Measurements from ENCODE around the gene PFKL.
"Not testable (repeated sequence)": the region's sequence is repeated elsewhere in the genome, so short reads cannot be mapped to it uniquely, and the experiment has no call there.

Gene PFKL

GRCh38 chr21:44279354-44280260 lies 20.2 kb upstream of the PFKL start:
- DNase-seq, result no peak

DNA sequence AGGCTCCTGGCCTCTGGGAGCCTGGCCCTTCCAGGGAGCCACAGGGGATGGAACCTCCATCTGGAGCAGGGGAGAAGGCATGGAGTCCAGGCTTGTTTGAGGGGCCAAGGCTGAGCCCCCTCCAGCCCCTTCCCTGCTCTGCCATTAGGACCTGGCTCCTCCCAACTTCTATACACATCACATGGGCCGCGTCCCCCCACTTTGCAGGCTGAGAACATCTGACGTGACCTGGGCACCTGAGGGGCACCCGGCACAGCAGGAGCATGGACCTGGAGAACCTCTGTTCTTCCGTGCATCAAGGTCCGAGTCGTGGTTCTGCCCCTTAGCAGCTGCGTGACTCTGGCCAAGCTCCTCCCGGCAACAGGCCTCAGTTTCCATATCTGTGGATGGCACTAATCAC lies 18.1 kb upstream of the PFKL start:
- DNase-seq, result no peak

- no peak for DNase-seq
Observed at GRCh38 chr21:44282370-44282769, 17.5 kb upstream of the PFKL start.

GRCh38 chr21:44283211-44283785 lies 16.6 kb upstream of the PFKL start:
- DNase-seq, result not testable (repeated sequence)

DNA sequence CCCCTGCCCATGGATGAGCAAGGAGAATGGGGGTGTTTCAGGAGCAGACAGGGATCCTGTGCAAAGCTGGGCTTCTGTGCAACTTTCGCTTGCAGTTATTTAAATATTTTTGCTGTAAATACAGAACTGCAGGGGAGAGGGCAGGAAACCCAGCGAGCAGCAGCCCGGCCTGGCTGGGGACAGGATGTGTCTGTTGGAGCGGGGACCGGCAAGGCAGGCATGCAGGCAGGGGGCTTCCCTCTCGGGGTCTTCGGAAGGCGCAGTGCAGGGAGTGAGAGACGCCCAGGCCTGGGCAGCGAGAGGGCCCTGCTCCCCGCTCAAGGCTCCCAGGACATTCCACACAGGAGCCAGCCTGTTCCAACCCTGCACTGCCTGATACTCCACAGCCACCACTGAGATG lies 15.9 kb upstream of the PFKL start:
- no peak for DNase-seq

DNA sequence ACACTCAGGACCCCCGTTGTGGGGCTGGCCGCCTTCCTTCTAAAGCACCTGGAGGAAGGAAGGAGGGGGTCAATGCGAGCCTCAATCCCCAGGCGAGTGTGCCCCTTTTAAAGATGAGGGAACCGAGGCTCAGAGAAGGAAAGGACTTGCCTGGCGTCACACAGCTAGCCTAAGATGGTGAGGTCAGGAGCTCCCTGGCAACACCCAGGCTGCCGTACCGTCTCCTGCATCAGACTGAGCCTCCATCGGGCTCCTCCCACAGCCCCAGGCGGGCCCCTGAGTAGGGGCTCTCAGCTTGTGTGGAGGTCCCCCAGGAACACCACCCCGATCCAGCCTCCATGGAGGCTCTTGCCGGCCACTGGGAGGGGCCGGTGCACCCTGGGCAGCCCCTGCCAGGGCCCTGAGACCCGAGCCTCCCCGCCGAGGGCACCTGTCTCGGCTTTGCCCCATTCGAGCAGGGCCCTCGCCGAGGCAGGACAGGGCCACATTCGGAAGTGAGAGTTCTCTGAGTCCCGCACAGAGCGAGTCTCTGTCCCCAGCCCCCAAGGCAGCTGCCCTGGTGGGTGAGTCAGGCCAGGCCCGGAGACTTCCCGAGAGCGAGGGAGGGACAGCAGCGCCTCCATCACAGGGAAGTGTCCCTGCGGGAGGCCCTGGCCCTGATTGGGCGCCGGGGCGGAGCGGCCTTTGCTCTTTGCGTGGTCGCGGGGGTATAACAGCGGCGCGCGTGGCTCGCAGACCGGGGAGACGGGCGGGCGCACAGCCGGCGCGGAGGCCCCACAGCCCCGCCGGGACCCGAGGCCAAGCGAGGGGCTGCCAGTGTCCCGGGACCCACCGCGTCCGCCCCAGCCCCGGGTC lies 14.5 kb upstream of the PFKL start, which contains the start of gene AIRE:
TSS of gene AIRE (plus strand) at position 739 of the 855 bp plus-strand sequence. CDS start 131 bp downstream, outside the sequence.
- DNase-seq, result no peak

DNA sequence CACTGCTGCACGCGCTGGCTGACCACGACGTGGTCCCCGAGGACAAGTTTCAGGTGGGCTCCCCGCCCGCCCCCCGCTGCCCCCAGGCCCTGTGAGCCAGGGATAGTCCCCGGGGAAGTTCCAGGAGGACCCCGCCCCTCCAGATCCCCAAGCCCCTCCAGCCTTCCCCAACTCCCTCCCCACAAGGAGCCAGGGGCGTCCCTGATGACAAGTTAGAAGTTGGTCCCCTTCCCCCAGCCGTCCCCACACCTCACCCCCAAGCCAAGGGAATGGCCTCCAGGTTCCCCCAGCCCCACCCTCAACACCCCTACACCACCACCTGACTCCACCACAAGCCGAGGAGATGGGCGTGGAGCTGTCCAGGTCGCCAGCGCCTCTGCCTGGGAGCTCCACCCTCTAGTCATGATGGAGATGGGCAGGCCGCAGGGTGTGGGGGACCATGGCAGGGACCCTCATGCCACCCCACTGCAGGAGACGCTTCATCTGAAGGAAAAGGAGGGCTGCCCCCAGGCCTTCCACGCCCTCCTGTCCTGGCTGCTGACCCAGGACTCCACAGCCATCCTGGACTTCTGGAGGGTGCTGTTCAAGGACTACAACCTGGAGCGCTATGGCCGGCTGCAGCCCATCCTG lies 13.7 kb upstream of the PFKL start:
- DNase-seq, result no peak

GRCh38 chr21:44286716-44287632 lies 12.9 kb upstream of the PFKL start:
- no peak for DNase-seq

DNA sequence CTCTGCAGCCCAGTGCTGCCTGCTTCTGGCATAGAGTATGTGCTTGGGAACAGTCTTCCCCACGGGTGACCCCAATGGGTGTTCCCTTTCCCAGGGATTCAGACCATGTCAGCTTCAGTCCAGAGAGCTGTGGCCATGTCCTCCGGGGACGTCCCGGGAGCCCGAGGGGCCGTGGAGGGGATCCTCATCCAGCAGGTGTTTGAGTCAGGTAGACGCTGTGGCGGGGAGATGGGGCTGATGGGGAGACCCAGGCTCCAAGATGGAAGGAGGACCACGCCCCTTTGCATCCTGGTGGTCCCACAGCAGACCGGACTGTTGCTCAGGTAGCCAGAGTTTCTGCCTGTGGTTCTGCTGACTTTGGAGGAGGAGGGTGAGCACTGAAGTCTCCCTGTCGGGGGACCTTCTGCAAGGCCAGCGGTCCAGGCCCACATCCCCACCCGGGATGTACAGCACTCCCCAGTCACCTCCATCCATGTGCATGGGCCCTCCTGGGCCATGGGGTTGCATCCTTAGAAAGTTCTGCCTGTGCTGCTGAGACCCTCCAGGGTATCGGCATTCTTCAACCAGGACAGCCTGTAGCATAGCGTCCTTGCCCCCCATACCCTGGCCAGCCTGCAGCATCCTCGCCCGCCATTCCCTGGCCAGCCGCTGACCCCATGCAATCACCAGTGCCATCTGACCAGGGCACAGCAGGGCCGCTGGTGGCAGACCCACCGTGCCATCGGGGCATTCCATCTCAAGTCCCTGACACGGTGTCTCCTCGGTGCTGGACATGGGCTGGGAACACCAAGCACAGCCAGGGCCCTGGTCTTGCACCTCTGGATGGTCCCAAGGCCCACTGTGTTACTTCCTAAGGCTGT lies 11.4 kb upstream of the PFKL start:
- no peak for DNase-seq

GRCh38 chr21:44289381-44290010 lies 10.4 kb upstream of the PFKL start:
- DNase-seq, result no peak

DNA sequence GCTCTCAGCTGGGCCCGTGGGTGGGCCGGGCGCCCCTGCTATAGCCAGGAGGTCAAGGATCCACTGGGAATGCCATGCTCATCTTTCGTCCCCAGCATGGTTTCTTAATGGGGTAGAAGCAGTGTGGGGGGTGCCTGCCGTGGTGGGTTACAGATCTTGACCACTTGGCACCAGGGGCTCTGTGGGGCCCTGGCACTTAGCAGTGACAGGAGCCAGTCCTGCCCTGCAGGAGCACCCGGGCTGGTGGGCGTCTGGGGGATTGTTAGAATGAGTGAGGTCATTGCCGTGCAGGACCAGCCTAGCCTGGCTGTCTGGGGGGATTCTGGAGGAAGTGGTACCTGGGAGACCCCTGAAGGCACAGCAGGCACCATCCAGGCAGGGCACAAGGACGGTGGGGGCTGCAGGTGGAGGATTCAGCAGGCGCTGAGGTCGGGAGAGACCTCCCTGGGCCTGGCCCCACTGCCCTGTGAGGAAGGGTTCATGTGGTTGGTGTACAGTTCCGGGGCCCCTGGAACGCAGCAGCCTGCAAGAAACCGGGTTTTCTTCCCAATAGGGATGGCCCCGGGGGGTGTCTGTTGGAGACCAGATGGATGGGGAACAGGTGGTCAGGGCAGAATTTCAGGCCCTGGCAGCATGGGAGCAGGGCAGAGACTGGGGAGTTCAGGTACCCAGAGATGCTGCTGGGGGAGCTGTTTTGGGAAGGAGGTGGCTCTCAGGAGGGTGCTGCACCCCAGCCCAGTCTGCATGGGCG lies 9.4 kb upstream of the PFKL start:
- DNase-seq, result no peak

DNA sequence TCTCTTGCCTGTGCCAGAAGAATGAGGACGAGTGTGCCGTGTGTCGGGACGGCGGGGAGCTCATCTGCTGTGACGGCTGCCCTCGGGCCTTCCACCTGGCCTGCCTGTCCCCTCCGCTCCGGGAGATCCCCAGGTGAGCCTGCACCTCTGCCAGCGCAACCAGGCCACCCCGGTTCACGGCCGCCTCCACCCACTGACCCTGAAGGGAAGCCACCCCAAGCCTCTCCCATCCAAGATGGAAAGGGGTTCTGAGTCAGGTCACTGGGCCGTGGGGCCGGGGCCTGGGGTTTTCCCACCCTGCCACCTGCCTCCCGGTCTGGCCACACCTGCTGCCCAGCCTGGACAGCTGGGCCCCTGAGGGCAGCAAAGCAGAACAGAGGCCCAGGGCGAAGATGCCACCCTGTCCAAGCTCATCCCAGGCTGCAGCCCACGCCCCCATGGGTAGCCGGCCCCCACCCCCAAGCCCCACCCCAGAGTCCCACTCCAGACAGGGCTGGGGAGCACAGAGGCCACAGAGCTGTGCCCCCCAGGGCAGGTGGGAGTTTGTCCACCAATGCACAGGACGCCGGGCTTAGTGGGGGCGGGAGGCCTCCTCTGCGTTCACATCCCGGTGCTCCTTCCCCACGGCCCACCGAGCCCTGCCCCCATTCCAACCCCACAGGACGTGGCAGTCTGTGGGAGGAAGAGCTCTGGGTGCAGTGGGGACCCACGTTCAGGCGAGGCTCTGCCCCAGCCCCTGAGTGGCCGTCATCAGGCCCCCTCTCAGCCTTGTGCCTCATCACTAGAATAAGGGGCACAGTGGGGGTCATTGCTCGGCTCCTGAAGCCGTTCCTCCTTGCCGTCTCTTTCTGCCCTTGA lies 8.5 kb upstream of the PFKL start:
- DNase-seq, result no peak

DNA sequence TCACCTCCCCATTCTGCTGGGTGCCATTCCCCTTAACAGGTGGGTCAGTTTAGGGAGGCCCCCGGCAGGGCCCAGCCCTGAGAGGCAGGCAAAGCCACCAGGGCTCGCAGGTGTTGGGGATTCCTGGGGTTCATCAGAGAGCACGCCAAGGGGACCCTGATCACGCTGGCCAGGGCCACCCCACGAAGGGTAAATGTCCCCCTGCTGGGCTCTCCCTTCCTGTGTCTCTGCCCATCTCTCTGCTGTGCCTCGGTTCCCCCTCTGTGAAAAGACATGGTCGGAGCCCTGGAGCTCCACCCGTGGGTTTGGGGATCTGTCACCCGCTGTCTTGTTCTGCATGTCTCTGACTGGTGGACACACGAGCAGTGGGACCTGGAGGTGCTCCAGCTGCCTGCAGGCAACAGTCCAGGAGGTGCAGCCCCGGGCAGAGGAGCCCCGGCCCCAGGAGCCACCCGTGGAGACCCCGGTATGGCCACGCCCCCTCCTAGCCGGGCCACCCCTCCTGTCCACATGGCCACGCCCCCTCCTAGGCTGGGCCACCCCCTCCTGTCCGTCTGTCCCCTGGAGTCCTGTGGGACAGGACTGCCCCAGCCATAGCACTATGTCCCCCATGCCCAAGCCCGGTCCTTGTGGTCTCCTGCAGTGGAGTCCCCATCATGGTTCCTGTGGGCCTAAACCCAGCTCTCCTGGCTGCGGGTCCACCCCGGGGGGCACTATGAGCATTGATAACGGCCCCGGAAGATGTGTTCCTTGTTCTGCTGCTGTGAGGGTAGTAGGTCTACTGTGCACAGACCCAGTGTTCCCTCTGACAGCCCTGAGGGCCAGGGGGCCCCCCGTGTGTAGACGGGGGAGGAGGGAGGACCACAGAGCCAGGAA lies 7.7 kb upstream of the PFKL start:
- no peak for DNase-seq

GRCh38 chr21:44292812-44293195 lies 7.0 kb upstream of the PFKL start:
- no peak for DNase-seq

DNA sequence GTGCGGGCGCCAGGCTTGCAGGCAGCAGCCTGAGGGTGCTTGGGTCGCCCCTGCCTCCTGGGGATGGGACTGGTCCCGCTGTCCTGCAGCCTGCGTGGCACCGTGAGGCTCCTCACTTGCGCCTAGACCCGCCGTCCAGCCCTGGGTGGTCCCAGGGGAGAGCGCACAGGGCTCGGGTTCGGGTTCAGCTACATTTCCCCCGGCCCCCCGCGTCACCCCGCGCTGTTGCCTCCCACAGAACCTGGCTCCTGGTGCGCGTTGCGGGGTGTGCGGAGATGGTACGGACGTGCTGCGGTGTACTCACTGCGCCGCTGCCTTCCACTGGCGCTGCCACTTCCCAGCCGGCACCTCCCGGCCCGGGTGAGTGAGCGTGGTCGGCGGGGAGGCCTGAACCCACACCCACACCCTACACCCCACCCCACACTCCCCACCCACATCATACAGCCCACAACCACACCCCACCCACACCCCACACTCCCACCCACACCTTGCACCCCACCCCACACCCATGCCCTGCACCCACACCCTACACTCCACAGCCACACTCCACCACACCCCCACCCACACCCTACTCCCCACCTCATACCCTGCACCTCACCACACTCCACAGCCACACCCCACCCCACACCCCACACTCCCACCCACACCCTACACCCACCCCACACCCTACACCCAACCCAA lies 6.2 kb upstream of the PFKL start:
- no peak for DNase-seq

- no peak for DNase-seq
Observed at GRCh38 chr21:44294391-44295162, 5.3 kb upstream of the PFKL start.

Data from stimulated activated CD8-positive, alpha-beta memory T cell treated with anti-CD3 and anti-CD28 coated beads, Interleukin-4, amount 100 ng/mL, for 48 hours (primary cell).